GM12878 (cell line): ENCODE results near the gene DNAH11. TPM values are rescaled to one million over a fixed set of nuclear protein-coding genes. Genes with fewer than 3 reads are reported as not detected.
A peak's percentile ranks its signal among the peaks of the same experiment; 100 is the strongest.

Experiments
- ATAC-seq: fragments of 200-7000 bp; cut with Tn5 transposase; 3 replicates; pipeline ENCODE4 v1.9.1; 2020; ENCODE audit warnings: mild to moderate bottlenecking, moderate library complexity
- BruUV-seq: library from RNA; stranded (reverse); fragments of 400-500 nt; replicated peaks from 2 replicates; lab custom pipeline; 2021; lab: Mats Ljungman, UMichigan
- CTCF ChIA-PET: fragments of 300-600 bp; sonication (Branson Sonifier 250); formaldehyde crosslinking; extraction: SDS; loops from one replicate; lab custom pipeline; 2021; ENCODE audit warnings: inconsistent platforms; lab: Yijun Ruan, JAX
- POLR2A ChIA-PET: fragments of 350-600 bp; formaldehyde crosslinking; extraction: SDS; loops from one replicate; lab custom pipeline; 2021; ENCODE audit warnings: inconsistent platforms; lab: Charles Lee
- RAD21 ChIA-PET: fragments of 300-600 bp; sonication (Branson Sonifier 250); formaldehyde crosslinking; loops from one replicate; lab custom pipeline; 2023; ENCODE audit warnings: antibody characterized with exemption; ENCODE audit not compliant: unreplicated experiment; lab: Charles Lee
- SMC1A ChIA-PET: fragments of 300-600 bp; sonication (Branson Sonifier 250); formaldehyde crosslinking; loops from one replicate; lab custom pipeline; 2023; ENCODE audit not compliant: unreplicated experiment, uncharacterized antibody; lab: Charles Lee
- DNase-seq: peaks from one replicate; pipeline ENCODE4 v3.0.0-alpha.2; 2011; ENCODE audit warnings: low read depth, low spot score
- FAIRE-seq: peaks from 3 replicates; lab custom pipeline; 2011; peaks lifted over from hg19 to GRCh38; lab: Jason Lieb, UNC
- H2AFZ ChIP-seq: 2 replicates; pipeline ENCODE4 v1.6.0; 2011; ENCODE audit warnings: low read depth, low read length, control low read depth; ENCODE audit not compliant: control insufficient read depth
- H3K27ac ChIP-seq: 2 replicates; pipeline ENCODE4 v1.5.1; 2011; ENCODE audit warnings: control low read depth; ENCODE audit not compliant: control insufficient read depth, insufficient read depth
- H3K27me3 ChIP-seq, 2 experiments: replicated peaks in 1 of 2; 2 replicates each; pipeline versions ENCODE4 v1.6.0 to v1.6.1; 2011; ENCODE audit warnings: low read length in 1 of 2; ENCODE audit not compliant: control insufficient read depth in 2 of 2, insufficient read depth in 2 of 2
- H3K36me3 ChIP-seq, 2 experiments: 2 replicates each; pipeline ENCODE4 v1.5.1; 2011; ENCODE audit warnings: low read length in 1 of 2; ENCODE audit not compliant: control insufficient read depth in 2 of 2, insufficient read depth in 2 of 2
- H3K4me1 ChIP-seq: 2 replicates; pipeline ENCODE4 v1.6.1; 2011; ENCODE audit warnings: mild to moderate bottlenecking, low read length, moderate library complexity, mixed read lengths; ENCODE audit not compliant: control insufficient read depth, insufficient read depth
- H3K4me2 ChIP-seq: 2 replicates; pipeline ENCODE4 v1.6.0; 2011; ENCODE audit warnings: control low read depth; ENCODE audit not compliant: control insufficient read depth, insufficient read depth
- H3K4me3 ChIP-seq: fragments of 200-600 bp; sonication (generic); 2 replicates; pipeline ENCODE4 v1.5.1; 2016
- H3K79me2 ChIP-seq: 2 replicates; pipeline ENCODE4 v1.6.0; 2011; ENCODE audit warnings: low read length; ENCODE audit not compliant: control insufficient read depth, insufficient read depth
- H3K9ac ChIP-seq: 2 replicates; pipeline ENCODE4 v1.8.0; 2011; ENCODE audit warnings: low read length, control low read depth, mixed read lengths; ENCODE audit not compliant: control insufficient read depth, insufficient read depth
- H3K9me3 ChIP-seq: replicated peaks from 3 replicates; pipeline ENCODE4 v1.5.1; 2011; ENCODE audit warnings: mild to moderate bottlenecking, low read length; ENCODE audit not compliant: control insufficient read depth, insufficient read depth
- H4K20me1 ChIP-seq: 2 replicates; pipeline ENCODE4 v1.6.0; 2011; ENCODE audit not compliant: control insufficient read depth, insufficient read depth
- BRCA1 ChIP-seq: IDR thresholded peaks from 2 replicates; pipeline ENCODE4 v1.6.1; 2011; ENCODE audit warnings: low read depth, low read length, improper control_type of control experiment
- DPF2 ChIP-seq: fragments of 450-650 bp; IDR thresholded peaks from 2 replicates; pipeline ENCODE4 v1.6.1; 2017; ENCODE audit warnings: mild to moderate bottlenecking
- E2F4 ChIP-seq: IDR thresholded peaks from 2 replicates; pipeline ENCODE4 v1.6.1; 2012; ENCODE audit warnings: low read depth, low read length, improper control_type of control experiment
- E4F1 ChIP-seq: fragments of 450-650 bp; IDR thresholded peaks from 2 replicates; pipeline ENCODE4 v1.6.1; 2018; ENCODE audit warnings: borderline replicate concordance, mild to moderate bottlenecking; ENCODE audit not compliant: partially characterized antibody
- EED ChIP-seq: sonication (generic); IDR thresholded peaks from 2 replicates; pipeline ENCODE4 v1.6.1; 2016; ENCODE audit warnings: antibody characterized with exemption, low read depth
- HDAC2 ChIP-seq: fragments of 200-600 bp; sonication (generic); IDR thresholded peaks from 2 replicates; pipeline ENCODE4 v1.6.1; 2017
- HSF1 ChIP-seq: fragments of 150-350 bp; IDR thresholded peaks from 2 replicates; pipeline ENCODE4 v1.6.1; 2014; ENCODE audit warnings: mild to moderate bottlenecking, low read depth, low read length
- IKZF2 ChIP-seq, 2 experiments: fragments of 450-650 bp; IDR thresholded peaks; 2 replicates each; pipeline ENCODE4 v1.6.1; 2017; ENCODE audit warnings: mild to moderate bottlenecking in 2 of 2, moderate library complexity in 2 of 2
- MYB ChIP-seq: fragments of 150-350 bp; IDR thresholded peaks from 2 replicates; pipeline ENCODE4 v1.6.1; 2014; ENCODE audit warnings: mild to moderate bottlenecking, low read depth, low read length, borderline replicate concordance
- NBN ChIP-seq: fragments of 450-650 bp; IDR thresholded peaks from 2 replicates; pipeline ENCODE4 v1.6.1; 2016
- POLR2A ChIP-seq: IDR thresholded peaks from 2 replicates; pipeline ENCODE4 v1.6.1; 2011; ENCODE audit warnings: low read depth, mild to moderate bottlenecking, low read length
- POLR2AphosphoS5 ChIP-seq: IDR thresholded peaks from 2 replicates; pipeline ENCODE4 v1.6.1; 2011; ENCODE audit warnings: mild to moderate bottlenecking, low read length, inconsistent platforms
- RELB ChIP-seq: fragments of 450-650 bp; IDR thresholded peaks from 2 replicates; pipeline ENCODE4 v1.6.1; 2017; ENCODE audit warnings: low read depth, mild to moderate bottlenecking, moderate library complexity
- RFX5 ChIP-seq: IDR thresholded peaks from 2 replicates; pipeline ENCODE4 v1.6.1; 2011; ENCODE audit warnings: low read depth, low read length, improper control_type of control experiment
- SPI1 ChIP-seq: IDR thresholded peaks from 2 replicates; pipeline ENCODE4 v1.6.1; 2011; ENCODE audit warnings: low read depth, mild to moderate bottlenecking, low read length, moderate library complexity, borderline replicate concordance; ENCODE audit not compliant: insufficient read depth
- SRF ChIP-seq, 2 experiments: IDR thresholded peaks; 2 replicates each; pipeline ENCODE4 v1.6.1; 2011; ENCODE audit warnings: low read depth in 2 of 2, low read length in 2 of 2, mild to moderate bottlenecking in 1 of 2, moderate library complexity in 1 of 2
- TBL1XR1 ChIP-seq: IDR thresholded peaks from 2 replicates; pipeline ENCODE4 v1.6.1; 2012; ENCODE audit warnings: low read depth, low read length, improper control_type of control experiment
- ZZZ3 ChIP-seq: IDR thresholded peaks from 2 replicates; pipeline ENCODE4 v1.6.1; 2011; ENCODE audit warnings: low read depth; ENCODE audit not compliant: control insufficient read depth, insufficient read length
- WGBS: methylation state at CpG from one replicate; pipeline ENCODE4 v1.1.6; 2016; ENCODE audit warnings: low lambda C conversion rate; ENCODE audit not compliant: insufficient replicate concordance, insufficient coverage; ENCODE audit errors: missing lambda C conversion rate; 5-methylcytosine and 5-hydroxymethylcytosine counted together
- in situ Hi-C: fragments of 300-500 bp; cut with MboI; formaldehyde crosslinking; loops from 9 replicates; pipeline ENCODE4 v1.14.3; 2018; ENCODE audit warnings: mixed read lengths
- intact Hi-C: fragments of 100-400 bp; cut with micrococcal nuclease; formaldehyde crosslinking; loops from one replicate; pipeline ENCODE4 v1.14.2; 2022; ENCODE audit not compliant: unreplicated experiment
- polyA plus RNA-seq, 11 experiments: library from polyadenylated mRNA; depleted of rRNA in 4 of 11; unstranded in 6 of 11; stranded (reverse) in 5 of 11; fragments of >200 nt; fragmentation: Nextera tagmentation in 4 of 11; fragmentation: Illumina TruSeq in 1 of 11; extraction: Ambion mirVana in 4 of 11; extraction: Trizol in 1 of 11; gene quantifications; 1 replicate in 1 of 11; 2 replicates in 10 of 11; pipeline versions ENCODE4 v1.2.1 to v1.2.3, GENCODE V29; 2011 to 2016; ENCODE audit warnings: inconsistent platforms in 2 of 11, missing spikeins in 2 of 11, low read depth in 1 of 11
- total RNA-seq, 4 experiments: library from RNA; depleted of rRNA in 3 of 4; stranded (reverse); fragments of >200 nt in 3 of 4; fragmentation: Illumina TruSeq in 1 of 4; extraction: Trizol in 1 of 4; gene quantifications; 2 replicates each; pipeline versions ENCODE4 v1.2.1 to v1.2.3, GENCODE V29; 2013 to 2021

The DNAH11 gene
- total and polyA plus RNA-seq, 10 of the 15 experiments (the other 5 are each of a cell fraction or from before 2014, with no cell fraction given) = 0.03 to 0.56 (median 0.10) TPM

GRCh38 chr7:21941611-21942141 lies 398.8 kb downstream of the DNAH11 start:
- intact Hi-C loops (loop anchor here (2.0 to 10.0 kb wide), 3 partner anchors 43 to 587 kb away; no protein-coding TSS in a partner anchor), in situ Hi-C loops (loop anchor here (10.0 to 25.0 kb wide), 3 partner anchors 587 to 1704 kb away; partner anchors contain the start of gene HYCC1)
- Histone ChIP-seq H3K27me3 (no peaks in the 10 kb centered on the region), H3K36me3 (no peaks in the 10 kb centered on the region), H3K4me1 (peaks cover 44% of the 10 kb centered on the region), H3K9me3 (peaks cover under 1% of the 10 kb centered on the region; the same call in 1 of the 3 replicates), H3K79me2 (peaks cover 26% of the 10 kb centered on the region), H3K9ac (no peak overlapping the region; the same call in 1 of the 2 replicates), H3K4me3 (peak overlapping the region; percentile 8; the same call in 1 of the 2 replicates), H3K4me2 (peak overlapping the region; percentile 57), H2AFZ (no peak overlapping the region; the same call in 1 of the 2 replicates), H4K20me1 (no peaks in the 10 kb centered on the region), H3K27ac (peak overlapping the region; percentile 13; the same call in 1 of the 2 replicates)
- POLR2A ChIA-PET = no interaction called here
- peak; percentile 40 for DNase-seq
- RAD21 ChIA-PET = interaction anchor here (0.8 to 3.7 kb wide), 3 partner anchors 18 to 43 kb away, joined by 3 to 32 read pairs (median 3); no protein-coding TSS in a partner anchor
- WGBS = 37% methylated on average over 3 of the region's 3 CpGs
- peak; percentile 94 for FAIRE-seq
- peak; percentile 49 for ATAC-seq
- BruUV-seq = no TSS peak
- CTCF ChIA-PET = interaction anchor here (1.2 to 1.4 kb wide), 2 partner anchors 41 to 142 kb away, joined by 3 to 5 read pairs; no protein-coding TSS in a partner anchor
- SMC1A ChIA-PET = interaction anchor here (0.5 to 9.9 kb wide), 8 partner anchors 20 to 579 kb away, joined by 3 to 96 read pairs (median 4); no protein-coding TSS in a partner anchor
- TF ChIP-seq EED (peak; percentile 62), E2F4 (no peak), RFX5 (no peak), RELB (0 out of 2 replicates have a peak, but pooled peaks have one; percentile 26), NBN (0 out of 2 replicates have a peak, but pooled peaks have one; percentile 18), SRF (IDR thresholded peaks at IDR 0.05; ENCODE audit: low read depth in 2 of 2, low read length in 2 of 2) (no peak), TBL1XR1 (0 out of 2 replicates have a peak, but pooled peaks have one; percentile 32), HSF1 (no peak), POLR2A (0 out of 2 replicates have a peak, but pooled peaks have one; percentile 25), E4F1 (no peak), SPI1 (peak; percentile 82; the same call in 1 of the 2 replicates), HDAC2 (no peak), BRCA1 (no peak), ZZZ3 (no peak), DPF2 (0 out of 2 replicates have a peak, but pooled peaks have one; percentile 18), IKZF2 (IDR thresholded peaks at IDR 0.05) (peak in 1 of 2 experiments; percentile 18; a peak in 1 of 4 replicates), MYB (no peak), POLR2AphosphoS5 (no peak)
